HG02571 (cell line): ENCODE measurements around the gene AP4S1.
A peak's percentile ranks its signal among the peaks of the same experiment; 100 is the strongest.
"Not testable (repeated sequence)": the region's sequence is repeated elsewhere in the genome, so short reads cannot be mapped to it uniquely, and the experiment has no call there.

Experiments
- ATAC-seq: cut with Tn5 transposase; IDR thresholded peaks from one replicate; pipeline ENCODE4 v1.9.1; 2021; ENCODE audit warnings: mild to moderate bottlenecking, moderate library complexity; ENCODE audit not compliant: unreplicated experiment

Gene AP4S1

GRCh38 chr14:31004007-31004406 lies 21.4 kb upstream of the AP4S1 start:
- not testable (repeated sequence) for ATAC-seq

GRCh38 chr14:31006703-31007102 lies 18.7 kb upstream of the AP4S1 start:
- no peak for ATAC-seq

- ATAC-seq: no peak
Measured at GRCh38 chr14:31009836-31010574, 15.4 kb upstream of the AP4S1 start.

GRCh38 chr14:31010935-31011334 lies 14.5 kb upstream of the AP4S1 start:
- ATAC-seq: no peak

- no peak for ATAC-seq
Measured at GRCh38 chr14:31013841-31014240, 11.6 kb upstream of the AP4S1 start.

- ATAC-seq: no peak
Measured at GRCh38 chr14:31018057-31018645, 7.3 kb upstream of the AP4S1 start.

- no peak for ATAC-seq
Measured at GRCh38 chr14:31020834-31021575, 4.4 kb upstream of the AP4S1 start.

- no peak for ATAC-seq
Measured at GRCh38 chr14:31021576-31021949, 3.9 kb upstream of the AP4S1 start.

- no peak for ATAC-seq
Measured at GRCh38 chr14:31022386-31022785, 3.1 kb upstream of the AP4S1 start.

GRCh38 chr14:31024010-31024480 lies 1.4 kb upstream of the AP4S1 start:
- no peak for ATAC-seq

GRCh38 chr14:31024577-31025366 lies 677 bp upstream of the AP4S1 start:
- no peak for ATAC-seq

- no peak for ATAC-seq
Measured at GRCh38 chr14:31026077-31026449, 614 bp downstream of the AP4S1 start, which contains the start of gene STRN3. Gene STRN3, minus strand, starts transcription at chr14:31026379. Its CDS starts 194 bp downstream, at chr14:31026185.

GRCh38 chr14:31026450-31027235 lies 1.2 kb downstream of the AP4S1 start:
- ATAC-seq: peak; percentile 89

GRCh38 chr14:31027847-31028246 lies 2.4 kb downstream of the AP4S1 start:
- ATAC-seq: no peak

- ATAC-seq: no peak
Measured at GRCh38 chr14:31029016-31029970, 3.8 kb downstream of the AP4S1 start.

- ATAC-seq: no peak
Measured at GRCh38 chr14:31030469-31030868, 5.0 kb downstream of the AP4S1 start.

GRCh38 chr14:31036552-31036951 lies 11.1 kb downstream of the AP4S1 start:
- ATAC-seq: no peak

- no peak for ATAC-seq
Measured at GRCh38 chr14:31037709-31038221, 12.3 kb downstream of the AP4S1 start.
